ENCODE measurements around the gene KIF3C.
"Not testable (repeated sequence)": the region's sequence is repeated elsewhere in the genome, so short reads cannot be mapped to it uniquely, and the experiment has no call there.

The KIF3C gene

GRCh38 chr2:25982273-25982967, at the start of gene KIF3C:
KIF3C (minus strand) TSS chr2:25982497; CDS start chr2:25981917, 580 bp downstream.
- in situ Hi-C loops (cut with MboI; ENCODE audit: low sequenced_read_pairs), result no loop called here

DNA sequence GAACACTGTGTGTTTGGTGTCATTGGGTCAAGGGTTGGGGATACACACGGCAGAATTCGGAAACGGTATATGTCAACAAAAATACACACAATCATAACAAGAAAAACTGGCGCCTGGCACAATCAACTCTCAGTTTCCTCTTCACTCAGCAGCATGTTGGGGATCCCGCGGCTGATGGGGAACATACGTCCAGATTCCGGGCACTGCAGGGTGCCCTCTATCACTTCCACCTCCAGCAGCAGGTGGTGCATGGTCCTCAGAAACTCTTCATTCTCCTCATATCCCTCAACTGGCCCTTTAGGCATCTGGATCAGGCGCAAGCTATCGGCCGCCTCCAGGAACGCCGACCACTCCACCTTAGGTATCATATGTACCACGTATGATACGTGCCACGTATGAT, 45.8 kb upstream of the KIF3C start:
- in situ Hi-C loops (cut with MboI; ENCODE audit: low sequenced_read_pairs), result not testable (repeated sequence)

DNA sequence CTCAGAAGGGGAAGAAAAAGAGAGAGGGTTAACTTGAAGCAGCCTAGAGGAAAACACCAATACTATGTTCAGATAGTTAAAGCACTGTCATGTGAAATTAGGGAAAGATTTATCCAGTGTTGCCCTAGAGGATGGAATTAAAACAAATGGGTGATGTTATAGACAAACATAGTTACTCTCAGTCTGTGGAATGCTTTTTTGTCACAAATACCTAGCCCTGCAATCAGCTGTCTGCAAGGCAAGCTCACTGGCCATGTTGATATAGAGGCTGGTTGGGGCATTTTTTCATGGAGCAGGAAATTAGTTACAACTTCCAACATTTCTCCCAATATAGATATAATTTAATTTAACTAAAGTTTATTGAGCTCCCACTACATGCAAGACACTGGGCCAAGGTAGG, 43.2 kb upstream of the KIF3C start:
- in situ Hi-C loops (cut with MboI; ENCODE audit: low sequenced_read_pairs), result no loop called here

GRCh38 chr2:26024260-26024659, 42.0 kb upstream of the KIF3C start:
- in situ Hi-C loops (cut with MboI; ENCODE audit: low sequenced_read_pairs), result no loop called here

- in situ Hi-C loops (cut with MboI; ENCODE audit: low sequenced_read_pairs), result no loop called here
Measured at GRCh38 chr2:26020231-26020640, 37.9 kb upstream of the KIF3C start.

- in situ Hi-C loops (cut with MboI; ENCODE audit: low sequenced_read_pairs), result no loop called here
Measured at GRCh38 chr2:26018184-26019055, 36.1 kb upstream of the KIF3C start.

DNA sequence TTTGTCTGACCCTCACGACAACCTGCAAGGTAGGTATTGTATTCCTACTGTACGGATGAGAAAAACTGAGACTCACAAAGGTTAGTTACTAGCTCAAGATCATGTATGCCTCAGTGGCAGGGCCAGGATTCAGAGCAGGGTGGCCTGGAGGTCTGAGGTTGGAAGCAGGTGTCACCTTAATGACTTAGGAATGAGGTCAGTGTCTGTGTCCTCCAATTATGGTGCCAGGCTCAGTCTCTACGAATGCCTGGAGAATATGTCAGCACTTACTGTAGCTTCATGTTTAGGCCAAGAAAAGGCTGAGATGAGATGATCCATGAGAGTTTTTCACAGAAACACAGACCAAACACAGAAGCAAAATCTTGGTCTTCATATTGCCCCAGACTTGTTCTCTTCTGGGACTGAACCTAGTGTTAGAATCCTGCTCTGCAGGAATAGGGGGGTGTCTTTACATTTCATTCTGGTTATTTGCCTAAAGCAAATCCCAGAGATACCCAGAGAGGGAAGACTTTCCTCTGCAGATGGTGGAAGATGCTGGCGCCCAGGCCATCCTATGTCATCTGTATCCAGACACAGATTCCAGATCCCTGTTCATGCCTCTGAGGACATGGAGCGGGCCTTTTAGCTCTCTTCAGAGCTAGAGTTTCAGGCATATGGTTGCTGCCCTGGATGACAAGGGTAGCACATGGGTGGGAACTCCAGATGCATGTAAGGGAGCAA, 35.3 kb upstream of the KIF3C start:
- in situ Hi-C loops (cut with MboI; ENCODE audit: low sequenced_read_pairs), result no loop called here

DNA sequence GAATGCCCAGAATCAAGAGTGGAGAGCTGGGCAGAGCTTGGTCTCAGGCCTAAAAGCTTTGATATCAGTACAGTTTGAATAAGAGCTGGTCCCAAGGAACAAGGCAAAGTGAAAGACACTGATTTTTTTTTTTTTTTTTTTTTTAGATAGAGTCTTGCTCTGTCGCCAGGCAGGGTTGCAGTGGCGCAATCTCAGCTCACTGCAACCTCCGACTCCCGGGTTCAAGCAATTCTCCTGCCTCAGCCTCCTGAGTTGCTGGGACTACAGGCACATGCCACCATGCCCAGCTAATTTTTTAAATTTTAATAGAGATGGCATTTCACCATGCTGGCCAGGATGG, 34.4 kb upstream of the KIF3C start:
- in situ Hi-C loops (cut with MboI; ENCODE audit: low sequenced_read_pairs), result not testable (repeated sequence)

DNA sequence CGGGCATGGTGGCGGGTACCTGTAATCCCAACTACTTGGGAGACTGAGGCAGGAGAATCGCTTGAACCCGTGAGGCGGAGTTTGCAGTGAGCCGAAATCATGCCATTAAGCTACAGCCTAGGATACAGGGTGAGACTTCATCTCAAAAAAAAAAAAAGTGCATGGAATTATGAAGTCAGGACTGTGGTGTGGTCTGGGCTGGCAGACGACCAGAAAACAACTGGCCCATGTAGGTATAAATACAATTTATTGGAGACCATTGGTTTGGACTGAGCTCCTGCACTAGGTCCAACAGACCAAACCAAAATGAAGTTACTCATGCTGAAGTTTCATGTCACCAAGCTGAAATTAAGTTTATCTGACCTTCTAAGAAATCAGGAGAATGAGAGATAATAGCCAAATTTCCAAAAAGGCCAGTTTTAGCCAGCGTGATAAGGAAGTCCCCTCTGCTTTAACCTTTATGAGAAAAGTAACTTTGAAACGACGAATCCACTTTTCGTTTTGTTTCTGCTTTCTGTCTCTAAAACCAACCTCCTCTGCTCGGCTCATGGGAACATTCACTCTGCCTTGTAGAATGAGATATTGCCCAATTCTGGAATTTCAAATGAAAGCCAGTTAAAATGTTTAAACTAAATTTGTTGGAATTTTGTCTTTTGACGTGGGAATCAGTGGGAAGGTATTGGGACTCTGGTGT, 33.9 kb upstream of the KIF3C start:
- in situ Hi-C loops (cut with MboI; ENCODE audit: low sequenced_read_pairs), result no loop called here

GRCh38 chr2:26013668-26014067, 31.4 kb upstream of the KIF3C start:
- in situ Hi-C loops (cut with MboI; ENCODE audit: low sequenced_read_pairs), result no loop called here

- in situ Hi-C loops (cut with MboI; ENCODE audit: low sequenced_read_pairs), result no loop called here
Measured at GRCh38 chr2:26011990-26012856, 29.9 kb upstream of the KIF3C start.

- in situ Hi-C loops (cut with MboI; ENCODE audit: low sequenced_read_pairs), result no loop called here
Measured at GRCh38 chr2:26011609-26011989, 29.3 kb upstream of the KIF3C start.

- in situ Hi-C loops (cut with MboI; ENCODE audit: low sequenced_read_pairs), result no loop called here
Measured at GRCh38 chr2:26010943-26011342, 28.6 kb upstream of the KIF3C start.

DNA sequence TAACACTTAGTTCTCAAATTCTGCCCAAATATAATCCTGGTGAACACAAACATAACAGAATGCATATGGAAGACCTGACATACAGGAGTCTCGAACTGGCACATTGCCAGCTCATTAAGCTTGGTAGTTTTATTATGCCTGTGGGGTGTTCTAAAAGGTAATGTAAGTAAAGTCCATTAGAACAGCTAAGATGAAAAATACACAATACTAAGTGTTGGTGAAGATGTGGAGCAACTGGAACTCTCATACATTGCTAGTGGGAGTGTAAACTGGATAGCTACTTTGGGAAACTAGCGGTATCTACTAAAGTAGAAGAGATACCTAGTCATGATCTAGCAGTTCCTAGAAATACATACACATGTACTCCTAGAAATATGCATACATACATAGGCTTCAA, 27.3 kb upstream of the KIF3C start:
- in situ Hi-C loops (cut with MboI; ENCODE audit: low sequenced_read_pairs), result no loop called here

DNA sequence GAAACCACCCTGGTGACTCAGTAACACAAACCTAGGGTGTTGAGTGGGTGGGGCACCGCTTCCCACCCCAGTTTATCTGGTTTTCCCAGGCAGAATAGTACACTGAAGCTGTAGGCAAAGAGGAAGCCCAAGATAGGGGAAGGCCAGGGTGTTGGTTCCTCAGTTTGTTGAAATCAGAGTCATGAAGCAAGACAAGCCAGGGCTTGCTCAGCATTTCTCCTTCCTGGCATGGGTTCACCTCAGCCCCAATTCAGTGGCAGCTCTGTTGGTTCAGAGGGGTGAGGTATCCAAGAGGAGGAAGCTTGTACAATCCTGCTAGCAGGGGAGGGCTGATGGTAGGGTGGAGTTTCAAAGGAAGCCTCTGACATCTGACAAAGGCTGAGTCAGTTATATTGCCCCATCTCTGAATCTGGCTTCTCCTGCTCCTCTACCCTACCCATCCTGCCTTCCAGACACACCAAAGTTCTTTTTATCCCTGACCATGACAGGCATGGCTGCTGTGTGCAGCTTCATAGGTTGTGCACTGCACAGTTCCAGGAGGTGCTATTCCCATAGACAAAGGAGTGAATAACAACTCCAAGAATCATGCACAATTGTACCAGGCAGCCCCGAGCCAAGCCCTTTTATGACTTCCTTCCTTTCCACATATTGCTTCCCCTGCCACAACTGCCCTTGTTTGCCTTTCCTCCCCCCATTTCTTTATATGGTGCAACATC, 26.7 kb upstream of the KIF3C start:
- in situ Hi-C loops (cut with MboI; ENCODE audit: low sequenced_read_pairs), result no loop called here

DNA sequence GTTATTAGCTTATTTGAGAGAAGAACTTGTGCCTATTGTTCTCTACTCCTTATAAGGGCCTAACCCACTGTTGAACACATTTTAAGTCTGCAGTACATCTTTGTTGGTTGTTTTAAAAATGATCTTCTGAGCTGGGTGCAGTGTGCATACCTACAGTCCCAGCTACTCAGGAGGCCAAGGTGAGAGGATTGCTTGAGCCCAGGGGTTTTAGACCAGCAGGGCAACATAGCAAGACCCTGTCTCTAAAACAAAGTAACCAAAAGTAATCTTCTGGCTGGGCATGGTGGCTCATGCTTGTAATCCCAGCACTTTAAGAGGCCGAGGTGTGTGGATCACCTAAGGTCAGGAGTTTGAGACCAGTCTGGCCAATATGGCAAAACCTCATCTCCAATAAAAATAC, 25.8 kb upstream of the KIF3C start:
- in situ Hi-C loops (cut with MboI; ENCODE audit: low sequenced_read_pairs), result no loop called here

DNA sequence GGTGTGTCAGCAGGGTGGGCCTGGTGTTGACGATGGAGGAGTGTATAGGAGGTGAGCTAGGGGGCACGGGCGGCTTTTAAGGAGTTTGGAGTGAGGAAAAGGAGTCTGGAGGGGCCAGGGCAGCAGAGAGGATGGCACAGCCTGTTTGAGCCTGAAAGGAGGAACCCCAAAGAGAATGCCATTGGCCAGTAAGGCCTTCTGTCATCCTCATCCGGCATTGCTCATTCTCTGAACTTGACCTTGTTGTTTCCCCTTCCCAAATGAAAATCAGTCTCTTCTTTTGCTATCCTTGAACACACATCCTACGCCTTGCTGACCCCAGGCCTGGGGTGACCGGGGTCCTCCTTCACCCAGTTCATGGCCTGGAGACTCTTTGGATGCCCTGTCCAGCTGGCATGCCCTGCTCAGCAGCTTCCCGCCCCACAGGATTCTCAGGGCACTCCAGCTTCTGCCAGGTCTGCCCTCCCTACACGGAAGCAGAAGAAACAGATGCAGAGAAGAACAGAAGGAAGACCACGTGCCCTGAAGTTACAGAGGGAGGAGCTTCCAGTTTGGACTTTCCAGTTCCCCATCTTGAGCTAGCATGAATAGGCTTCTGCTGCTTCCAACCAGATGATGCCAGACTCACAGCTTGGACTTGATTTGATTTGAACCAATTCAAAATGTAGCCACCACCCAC, 20.5 kb upstream of the KIF3C start:
- in situ Hi-C loops (cut with MboI; ENCODE audit: low sequenced_read_pairs), result no loop called here

DNA sequence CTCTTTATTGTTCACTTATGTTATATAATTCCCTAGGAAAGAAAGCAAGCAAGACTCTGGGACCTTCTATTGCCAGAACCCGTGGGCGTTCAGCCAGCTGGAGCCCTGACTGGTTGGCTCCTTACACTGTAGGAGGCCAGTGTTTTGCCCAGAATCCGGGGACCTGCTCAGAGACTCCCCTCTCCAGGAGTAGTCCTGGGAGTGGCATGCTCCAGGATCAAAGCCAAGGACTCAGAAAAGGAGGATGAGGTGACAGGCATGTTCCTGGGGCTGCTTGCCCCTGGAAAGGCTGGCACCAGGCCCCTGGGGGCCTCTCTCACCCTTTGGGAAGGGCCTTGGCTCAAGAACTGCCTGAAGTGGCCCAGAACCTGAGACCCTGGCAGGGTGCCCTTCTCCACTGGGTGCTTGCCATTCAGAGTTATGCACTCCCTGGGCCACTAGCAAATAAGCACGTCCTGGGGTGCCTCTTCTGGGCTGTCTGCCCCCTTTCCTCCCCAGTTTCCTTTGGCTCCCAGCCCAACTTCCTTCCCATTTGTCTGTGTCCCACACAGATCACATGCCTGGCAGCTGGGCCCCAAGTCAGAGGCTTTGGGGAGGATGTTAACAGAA, 19.6 kb upstream of the KIF3C start:
- in situ Hi-C loops (cut with MboI; ENCODE audit: low sequenced_read_pairs), result no loop called here

All from HL-60/S4 treated with phorbol 12-myristate 13-acetate at 8.2 ng/mL for 4 days and 3 days (cell line).